GM21423 (cell line): ENCODE results near the gene KCNMA1.

Experiments
- ATAC-seq: cut with Tn5 transposase; IDR thresholded peaks from one replicate; pipeline ENCODE4 v1.9.1; 2021; ENCODE audit warnings: mild to moderate bottlenecking, moderate library complexity; ENCODE audit not compliant: unreplicated experiment

KCNMA1 gene

DNA sequence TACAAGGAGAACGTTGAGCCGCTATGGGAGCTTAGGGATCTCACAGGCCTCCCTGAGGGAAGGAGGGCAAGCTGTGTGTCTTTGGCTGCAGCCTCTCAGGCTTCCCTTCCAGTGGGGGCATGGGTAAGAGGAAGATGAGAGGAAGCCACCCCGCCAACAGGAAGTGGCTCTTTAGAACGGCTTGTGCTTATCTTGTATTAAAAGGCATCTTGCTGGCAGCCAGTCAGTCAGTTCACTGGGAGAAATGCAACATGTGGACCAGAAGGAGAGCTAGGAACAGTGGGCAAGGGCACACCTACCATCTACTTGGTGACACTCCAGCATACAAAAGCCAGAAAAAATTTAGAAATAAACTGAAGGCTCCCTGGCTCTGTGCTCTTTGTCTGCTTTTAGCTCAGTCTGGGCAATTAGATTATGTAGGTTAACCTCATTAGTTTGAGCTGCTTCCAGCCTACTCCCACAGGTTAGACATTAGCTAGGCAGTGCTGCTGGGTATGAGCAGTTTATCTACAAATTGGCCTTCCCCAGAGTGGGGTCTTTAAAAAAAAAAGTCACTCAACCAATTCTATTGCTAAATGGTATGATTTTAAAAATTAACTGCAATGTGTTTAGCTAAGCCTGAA lies 595.9 kb downstream of the KCNMA1 start:
- no peak for ATAC-seq

DNA sequence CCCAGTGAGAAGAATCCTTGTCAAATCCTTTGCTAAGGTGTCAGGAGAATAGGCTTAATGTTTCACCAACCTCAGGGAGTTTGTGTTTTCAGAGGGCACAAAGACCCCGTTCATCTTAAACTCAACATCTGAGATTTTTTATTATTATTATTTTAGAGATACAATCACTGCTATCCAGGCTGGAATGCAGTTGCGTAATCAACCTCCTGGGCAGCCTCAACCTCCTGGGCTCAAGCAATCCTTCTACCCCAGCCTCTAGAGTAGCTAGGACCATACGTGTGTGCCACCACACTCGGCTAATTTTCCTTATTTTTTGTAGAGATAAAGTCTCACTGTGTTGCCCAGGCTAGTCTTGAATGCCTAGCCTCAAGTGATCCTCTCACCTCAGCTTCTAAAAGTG lies 599.2 kb downstream of the KCNMA1 start:
- no peak for ATAC-seq

DNA sequence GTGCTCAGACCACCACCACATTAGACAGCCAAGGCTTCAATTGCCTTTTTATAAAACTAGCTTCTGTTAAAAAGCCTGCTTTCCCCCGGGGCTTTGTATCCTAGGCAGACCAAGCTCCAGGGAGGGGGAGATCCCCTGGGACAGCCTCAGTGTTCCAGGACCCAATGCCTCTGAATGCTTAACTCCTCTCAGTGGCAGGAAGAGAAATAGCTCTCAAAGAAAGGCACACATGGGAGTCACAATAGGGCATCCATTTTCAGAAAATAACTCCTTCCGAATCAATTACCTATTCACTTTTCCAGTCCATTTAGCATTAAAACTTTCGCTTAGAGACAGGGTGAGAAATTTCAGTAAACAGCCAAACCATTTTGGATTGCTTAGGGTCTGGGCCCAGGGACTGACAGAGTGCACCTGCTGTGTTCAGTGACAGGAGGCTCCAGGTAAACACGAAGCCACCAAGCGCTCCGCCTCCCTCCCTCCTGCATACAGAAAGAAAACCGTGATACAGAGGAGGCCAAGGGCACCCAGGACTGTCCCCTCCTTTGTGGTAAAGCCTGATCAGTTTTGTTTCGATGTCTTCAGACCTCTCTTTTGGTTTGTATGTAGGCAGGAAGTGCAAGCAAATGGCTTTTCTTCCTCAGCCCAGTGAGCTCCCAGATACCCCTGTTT lies 599.7 kb downstream of the KCNMA1 start:
- no peak for ATAC-seq

DNA sequence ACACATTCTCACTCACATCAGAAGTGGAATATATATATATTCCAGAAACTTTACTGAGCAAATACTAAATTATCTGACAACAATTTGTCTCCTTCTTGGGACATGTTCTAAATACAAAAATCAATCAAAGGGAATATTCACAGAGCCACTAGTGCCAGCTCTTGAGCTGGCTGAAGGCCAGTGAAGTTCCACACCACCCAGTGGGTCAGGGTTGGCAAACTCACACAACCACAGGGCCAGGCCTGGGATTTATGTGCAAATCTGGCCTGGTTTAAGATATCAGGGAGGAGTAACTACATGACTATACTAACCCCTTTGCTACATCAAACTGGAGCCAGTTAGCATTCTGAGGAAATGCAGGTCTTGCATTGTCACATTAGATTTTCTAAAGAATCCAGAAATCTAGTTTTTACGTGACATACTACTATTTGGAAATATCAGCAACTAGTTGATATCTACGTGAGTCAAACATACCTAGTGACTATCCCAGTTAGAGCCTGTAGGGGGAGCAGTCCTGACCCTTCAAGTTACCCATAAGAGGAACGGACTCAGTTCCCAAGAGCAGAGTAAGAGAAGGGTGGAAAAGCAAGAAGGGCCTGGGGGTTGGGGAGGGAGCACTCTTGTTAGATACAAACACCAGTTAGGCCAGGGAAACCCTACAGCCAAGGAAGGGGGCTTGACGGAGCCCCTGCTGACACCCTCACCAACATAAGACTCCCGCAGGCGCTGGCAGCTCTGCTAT lies 600.4 kb downstream of the KCNMA1 start:
- ATAC-seq: no peak

DNA sequence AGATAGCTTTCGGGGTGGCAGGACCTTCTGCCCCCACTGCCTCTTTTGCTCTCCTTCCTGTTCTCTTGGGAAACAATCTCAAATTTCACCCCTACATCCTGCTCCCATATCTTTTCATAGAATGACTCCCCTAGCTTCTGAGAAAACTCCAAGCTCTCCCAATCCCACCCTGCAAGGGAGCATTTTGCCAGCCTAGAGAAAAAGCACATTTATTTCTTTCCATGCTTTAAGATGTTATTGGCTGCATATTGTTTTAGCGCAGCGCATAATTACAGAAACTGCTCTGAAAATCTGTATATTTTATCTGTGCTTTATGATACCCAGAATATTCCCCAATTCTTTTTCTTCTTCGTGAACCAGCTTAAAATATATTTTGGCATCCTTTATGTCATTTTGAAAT lies 601.3 kb downstream of the KCNMA1 start:
- ATAC-seq: no peak

DNA sequence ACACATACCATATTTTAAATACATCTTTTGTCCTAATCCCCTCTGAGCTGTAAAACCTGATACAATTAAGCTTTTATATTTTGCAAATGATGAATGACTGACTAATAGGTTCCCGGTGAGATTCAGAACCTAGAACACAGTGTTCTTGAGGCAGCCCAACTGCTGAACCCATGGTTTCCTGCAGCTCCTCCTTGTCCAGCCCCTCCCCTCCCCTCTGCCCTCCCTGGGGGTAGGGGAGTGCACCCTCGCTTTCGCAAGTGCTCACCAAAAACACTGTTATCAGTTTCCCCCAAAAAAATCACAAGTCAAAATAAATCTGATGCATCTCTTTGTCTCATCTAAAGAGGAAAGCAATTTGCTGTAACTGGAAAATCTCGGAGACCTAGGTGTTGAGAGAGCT lies 602.8 kb downstream of the KCNMA1 start:
- no peak for ATAC-seq

DNA sequence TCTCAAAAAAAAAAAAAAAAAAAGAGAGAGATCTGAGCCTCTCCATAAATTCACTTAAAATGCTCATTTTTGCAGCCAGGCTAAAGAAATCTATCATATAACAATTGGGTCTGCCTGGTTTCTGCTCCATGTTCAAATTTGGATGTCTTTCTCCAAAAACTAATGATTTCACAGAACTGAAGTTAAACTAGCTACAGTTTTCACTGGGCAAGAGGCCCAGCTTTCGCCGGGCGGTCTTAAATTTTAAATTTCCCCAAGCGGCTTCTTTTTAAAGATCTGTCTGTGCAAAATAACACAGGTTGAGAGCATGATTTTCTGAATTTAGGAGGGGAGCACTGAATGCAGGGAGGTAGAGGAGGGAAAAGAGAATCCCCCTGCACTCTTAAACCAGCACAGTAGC lies 603.4 kb downstream of the KCNMA1 start:
- no peak for ATAC-seq

DNA sequence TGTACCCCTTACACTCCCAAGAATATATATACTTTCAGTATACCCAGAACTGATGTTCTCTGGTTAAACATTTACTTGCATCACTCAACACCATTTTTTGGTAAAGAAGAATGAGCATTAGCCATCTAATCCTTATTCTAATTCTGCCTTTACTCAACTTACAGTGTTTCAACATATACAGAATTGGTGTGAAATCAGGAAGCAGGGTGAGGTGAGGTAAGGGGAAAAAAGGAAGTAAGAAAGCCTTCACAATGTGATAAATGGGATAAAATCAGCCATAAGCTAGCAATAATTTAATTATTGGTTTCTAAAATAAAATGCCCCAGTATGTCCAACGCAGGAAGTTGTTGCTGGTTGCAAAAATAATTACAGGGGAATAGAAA lies 605.4 kb downstream of the KCNMA1 start:
- no peak for ATAC-seq

DNA sequence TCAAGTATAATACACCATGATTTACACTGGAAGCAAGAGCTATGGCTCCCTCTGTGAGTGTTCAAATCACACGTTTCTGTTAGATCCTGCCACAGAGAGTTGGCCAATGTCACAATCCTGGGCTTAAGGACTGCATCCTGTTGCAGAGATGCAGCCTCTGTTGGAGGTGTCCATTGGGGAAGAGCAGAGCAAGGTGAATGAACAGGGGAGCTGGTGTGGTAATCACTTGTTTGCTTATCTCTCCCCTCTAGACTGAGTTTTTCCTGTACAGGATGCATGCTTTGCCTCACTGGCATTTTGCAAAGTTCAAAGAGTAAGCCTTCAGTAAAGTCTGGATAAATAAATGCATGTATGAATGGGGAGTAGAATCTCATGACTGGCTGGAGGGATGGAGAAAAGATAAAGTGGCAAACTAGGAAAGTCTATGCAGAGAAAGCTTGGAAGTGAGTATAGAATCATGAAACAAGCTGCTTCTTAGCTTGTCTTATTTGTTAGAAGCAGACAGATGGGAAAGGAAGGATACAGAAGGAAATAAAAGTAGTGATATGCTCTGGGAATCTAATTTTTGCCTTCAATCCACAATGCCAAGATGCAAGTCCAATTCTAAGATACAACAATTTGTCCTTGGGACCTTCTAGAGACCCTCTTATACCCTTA lies 605.9 kb downstream of the KCNMA1 start:
- ATAC-seq: no peak

DNA sequence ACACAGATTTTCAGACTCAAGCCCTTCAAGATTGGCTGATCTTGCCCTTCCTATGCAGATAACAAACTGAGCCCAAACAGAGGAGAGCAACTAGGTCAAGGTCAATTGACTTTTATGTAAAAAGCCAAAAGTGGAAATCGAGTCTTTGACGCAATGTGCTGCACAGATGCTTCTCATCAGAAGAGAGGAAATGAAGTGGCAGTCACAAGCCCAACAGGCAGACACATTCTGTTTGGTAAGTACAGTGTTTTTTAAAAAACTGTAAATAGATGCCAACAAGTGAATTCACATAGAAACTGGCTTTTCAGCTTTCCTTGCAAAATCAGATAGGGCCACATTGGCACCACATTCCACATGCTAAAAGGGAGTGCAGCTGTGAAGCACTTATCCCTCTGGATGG lies 606.6 kb downstream of the KCNMA1 start:
- no peak for ATAC-seq

DNA sequence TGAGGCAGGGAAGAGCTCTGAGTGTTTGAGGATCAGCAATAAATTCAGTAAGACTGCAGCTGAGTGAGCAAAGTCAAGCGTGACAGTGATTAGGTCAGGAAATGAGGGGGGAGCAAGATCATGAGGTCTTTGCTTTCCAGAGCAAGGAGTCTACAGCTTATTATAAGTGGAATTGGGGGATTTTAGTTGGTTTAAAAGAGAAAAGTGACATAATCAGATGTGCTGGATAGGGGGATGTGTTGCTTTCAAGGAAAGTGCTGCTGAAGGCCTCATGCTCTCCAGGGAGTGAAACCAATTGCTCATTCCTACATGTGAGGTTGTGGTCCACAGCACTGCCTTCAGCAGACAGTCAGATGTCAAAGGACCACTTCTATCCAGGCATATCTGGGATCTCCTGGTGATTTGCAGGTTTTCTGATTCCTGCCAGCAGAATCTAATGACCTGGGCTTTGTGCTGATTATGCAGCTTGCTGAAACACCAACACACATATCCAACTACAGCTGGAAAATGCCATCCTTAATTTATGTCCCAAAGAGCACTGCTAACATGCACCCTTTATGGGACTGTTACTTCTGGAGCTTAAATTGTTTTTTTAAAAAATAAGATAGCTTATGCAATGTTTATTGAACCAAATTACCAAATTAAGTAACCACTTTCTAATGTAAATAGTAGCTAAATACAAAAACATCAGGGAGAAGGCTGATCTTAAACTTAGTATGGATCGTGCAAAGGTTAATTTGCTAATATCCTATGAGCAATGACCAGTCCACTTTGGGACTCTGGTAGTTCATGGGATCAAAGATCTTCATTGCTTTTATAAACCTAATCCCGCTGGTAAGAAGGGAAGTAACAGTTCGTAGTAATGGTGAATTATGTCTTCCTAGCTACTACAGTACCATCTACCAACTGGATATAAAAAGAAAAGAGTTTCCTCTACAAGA lies 607.6 kb downstream of the KCNMA1 start:
- ATAC-seq: no peak

DNA sequence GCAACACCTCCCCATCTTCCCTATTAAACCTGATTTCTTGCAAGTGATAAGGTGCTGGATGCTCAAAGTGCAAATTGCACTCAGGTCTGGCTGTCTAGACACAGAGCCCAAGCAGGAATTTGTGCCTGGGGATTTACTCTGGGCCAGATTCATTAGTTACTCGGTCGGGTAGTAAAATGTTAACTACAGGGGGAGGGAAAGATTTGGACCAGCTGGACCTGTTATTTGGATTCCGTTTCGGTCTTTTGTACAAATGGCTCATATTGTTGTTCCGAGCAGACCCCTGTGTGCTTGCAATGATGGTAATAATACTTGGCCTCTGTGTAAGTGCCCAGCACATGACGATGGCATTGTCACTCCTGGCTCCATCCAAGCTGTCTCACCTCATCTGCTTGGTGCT lies 609.6 kb downstream of the KCNMA1 start:
- ATAC-seq: no peak

DNA sequence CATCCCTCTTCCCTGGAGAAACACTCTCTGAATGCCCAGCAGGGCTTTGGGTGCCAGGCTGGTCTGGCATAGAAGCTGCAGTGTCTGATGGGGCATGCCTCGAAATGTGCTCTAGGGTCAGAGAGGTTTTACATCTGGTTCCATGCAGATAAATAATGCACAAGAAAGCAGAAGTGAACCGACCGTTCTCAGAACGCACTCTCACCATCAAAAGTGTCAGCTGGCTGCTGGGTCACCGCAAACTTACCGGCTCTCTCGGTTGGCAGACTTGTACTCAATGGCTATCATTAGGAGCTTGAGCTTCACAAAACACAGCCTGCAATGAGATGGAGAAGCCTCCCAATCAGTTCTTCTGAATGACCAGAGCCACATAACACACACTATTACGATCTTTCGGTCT lies 610.0 kb downstream of the KCNMA1 start:
- ATAC-seq: peak; percentile 77

DNA sequence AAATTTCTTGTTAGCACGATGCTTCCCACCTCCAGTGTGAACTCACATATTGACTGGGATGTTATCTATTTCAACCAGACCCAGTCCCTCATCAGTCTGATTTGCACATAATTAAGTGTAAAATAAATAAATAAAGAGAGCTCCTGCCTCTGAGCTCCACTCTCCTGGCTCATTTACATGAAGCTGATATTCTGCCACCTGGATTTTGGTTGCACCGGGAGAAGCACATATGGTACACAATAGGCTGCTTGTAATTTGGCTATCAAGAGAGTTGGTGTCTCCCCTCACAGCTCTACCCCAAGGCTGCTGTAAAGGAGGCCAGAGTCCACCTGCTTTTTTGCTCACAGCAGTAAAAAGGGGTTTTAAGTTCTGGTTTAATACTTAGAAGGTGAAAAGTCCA lies 610.5 kb downstream of the KCNMA1 start:
- no peak for ATAC-seq

DNA sequence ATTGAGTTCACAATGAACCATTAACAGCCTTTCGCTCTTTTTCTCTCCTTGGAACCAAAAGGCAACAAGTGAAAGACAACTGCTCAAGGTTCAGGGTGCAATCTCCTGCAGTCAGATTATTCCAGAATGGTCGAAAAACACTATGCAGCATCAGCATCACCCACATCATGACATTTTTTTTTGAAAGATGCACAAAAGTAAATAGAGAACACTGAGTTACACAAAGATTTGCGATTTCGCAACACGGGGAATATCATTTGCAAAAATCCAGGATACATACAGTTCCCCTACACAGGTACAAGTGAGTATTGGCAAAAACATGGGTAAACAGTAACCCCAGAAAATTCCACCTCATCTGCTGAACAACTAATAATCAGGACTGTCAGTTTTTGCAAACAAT lies 611.5 kb downstream of the KCNMA1 start:
- no peak for ATAC-seq

DNA sequence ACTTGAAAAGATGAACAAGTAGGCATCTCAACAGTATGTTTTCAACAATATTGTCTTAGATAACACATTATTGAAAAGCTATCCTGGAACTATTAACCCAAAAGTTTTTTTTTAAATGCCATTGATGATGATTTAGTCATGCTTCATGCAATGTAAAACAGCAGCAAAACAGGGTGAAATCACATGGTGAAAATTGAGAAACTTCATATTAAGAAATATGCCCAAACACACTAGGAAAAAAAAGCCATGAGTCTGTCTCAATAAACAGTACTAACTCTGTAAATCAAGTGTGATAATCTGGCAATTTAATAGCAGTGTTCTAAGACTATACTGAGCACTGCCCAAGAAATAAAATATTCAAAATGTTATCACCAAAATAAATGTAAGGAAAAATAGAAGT lies 613.1 kb downstream of the KCNMA1 start:
- ATAC-seq: no peak

DNA sequence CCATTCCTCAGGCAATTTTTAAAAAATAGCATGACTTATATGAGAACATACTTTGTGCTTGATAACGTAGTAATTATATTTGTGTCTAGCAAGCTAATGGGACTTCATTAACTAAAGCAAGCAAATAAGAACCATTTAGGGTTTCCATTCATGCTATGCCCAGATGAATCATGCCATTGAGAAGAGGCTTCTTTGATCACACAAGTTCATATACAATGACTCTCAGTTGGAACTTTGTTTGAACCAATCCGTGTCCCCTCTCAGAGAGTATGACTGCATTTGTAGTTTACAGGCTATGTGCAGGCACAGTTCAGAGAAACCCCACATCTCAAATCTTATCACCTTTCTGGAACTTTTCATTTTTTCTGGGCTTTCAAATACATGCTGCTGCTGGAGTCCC lies 614.2 kb downstream of the KCNMA1 start:
- ATAC-seq: no peak

DNA sequence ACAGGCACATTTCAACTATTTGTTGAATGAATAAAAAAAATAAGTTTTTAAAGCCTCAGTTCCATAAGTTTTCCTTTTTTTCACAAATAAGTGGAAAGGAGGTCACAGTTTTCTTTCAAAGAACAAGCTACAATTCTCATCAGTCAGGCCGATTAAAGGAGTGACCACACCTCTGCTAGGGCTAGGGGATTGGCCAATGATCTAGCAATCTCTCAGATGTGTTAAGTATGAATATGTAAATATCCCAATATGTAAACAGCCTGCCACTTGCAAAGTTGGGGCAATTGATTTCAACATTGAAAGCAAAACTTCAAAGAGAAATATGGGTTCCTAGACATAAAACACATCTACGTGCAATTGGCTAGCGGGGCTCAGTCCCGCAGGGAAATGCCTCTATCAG lies 614.9 kb downstream of the KCNMA1 start:
- ATAC-seq: no peak

DNA sequence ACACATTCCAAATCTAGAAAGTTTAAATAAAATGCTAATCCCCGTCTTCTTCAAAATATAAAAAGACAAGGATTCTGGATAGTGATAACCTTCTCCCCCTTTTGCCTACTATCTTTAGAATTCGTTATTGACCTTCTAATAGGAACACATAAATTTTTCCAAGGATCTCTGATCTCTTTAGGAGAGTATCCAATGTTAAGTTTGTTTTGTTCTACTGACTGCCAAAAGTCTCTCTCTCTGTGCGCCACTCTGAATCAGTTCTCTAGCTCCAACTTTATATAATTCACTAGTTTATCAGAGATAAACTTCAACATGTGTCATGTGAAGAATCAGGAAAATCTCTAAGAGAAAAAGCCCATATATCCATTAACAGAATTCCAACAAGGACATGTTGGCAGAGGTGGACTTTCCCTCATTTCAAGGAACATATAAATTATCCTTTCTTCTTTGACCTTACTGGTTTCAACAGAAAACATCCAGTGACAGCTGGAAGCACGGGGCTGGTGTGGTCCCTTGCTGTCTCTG lies 615.6 kb downstream of the KCNMA1 start:
- ATAC-seq: no peak

DNA sequence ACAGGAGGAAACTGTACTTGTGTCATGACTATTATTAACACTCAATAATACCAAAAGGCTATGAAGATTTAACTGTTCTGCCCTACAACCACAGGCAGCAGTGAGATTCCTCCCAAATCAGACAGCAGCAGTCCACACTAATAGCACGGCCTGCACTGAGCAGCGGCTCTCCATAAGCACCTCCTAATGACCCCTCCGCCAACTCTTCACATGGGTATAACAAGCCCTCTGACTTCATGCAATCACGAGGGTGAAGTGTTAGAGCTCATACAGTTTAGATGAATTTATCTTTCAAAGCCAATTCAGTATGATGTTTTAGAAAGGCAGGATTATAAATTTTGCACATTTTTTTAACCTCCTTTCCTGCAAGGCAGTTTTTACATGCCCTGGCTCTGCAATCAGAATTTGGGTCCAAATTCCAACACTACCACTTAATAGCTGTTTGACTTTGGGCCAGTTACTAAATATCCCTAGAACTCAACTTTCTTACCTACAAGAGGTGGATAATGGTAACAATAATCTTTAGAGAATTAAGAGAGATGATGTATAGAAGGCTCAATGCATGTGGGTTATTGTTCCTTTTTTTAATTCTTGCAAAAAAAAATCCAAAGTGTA lies 617.1 kb downstream of the KCNMA1 start:
- ATAC-seq: no peak
